K562 (cell line): ENCODE measurements around the gene MAGI1. TPM values are rescaled to one million over a fixed set of nuclear protein-coding genes. Genes with fewer than 3 reads are reported as not detected.

ENCODE experiments used
- ATAC-seq: fragments of 200-7000 bp; cut with Tn5 transposase; 3 replicates; pipeline ENCODE4 v1.9.1; 2020; ENCODE audit warnings: moderate library complexity
- BruUV-seq: library from RNA; stranded (reverse); fragments of 400-500 nt; replicated peaks from 2 replicates; lab custom pipeline; 2021; lab: Mats Ljungman, UMichigan
- CTCF ChIA-PET: fragments of 300-600 bp; formaldehyde crosslinking; extraction: SDS; loops from one replicate; lab custom pipeline; 2021; ENCODE audit warnings: low intra/inter-chr PET ratio; lab: Yijun Ruan, JAX
- POLR2A ChIA-PET: fragments of 300-600, 350-650 bp; sonication (Branson Sonifier 250); formaldehyde crosslinking; extraction: SDS; loops from one replicate; lab custom pipeline; 2021; ENCODE audit warnings: antibody characterized with exemption, inconsistent platforms; lab: Yijun Ruan, JAX
- DNase-seq, 4 experiments: peaks; one replicate each; pipeline versions ENCODE4 v3.0.0 to v3.0.0-alpha.2; 2011 to 2018; ENCODE audit warnings: low spot score in 3 of 4, mixed read lengths in 3 of 4; ENCODE audit errors: extremely low read depth in 1 of 4
- FAIRE-seq: peaks from 2 replicates; lab custom pipeline; 2011; peaks lifted over from hg19 to GRCh38; lab: Jason Lieb, UNC
- H2AFZ ChIP-seq: 2 replicates; pipeline ENCODE4 v1.6.0; 2011; ENCODE audit warnings: low read depth, low read length, control low read depth, inconsistent platforms
- H3K27ac ChIP-seq: fragments of 200-600 bp; 3 replicates; pipeline ENCODE4 v1.8.0; 2011; ENCODE audit warnings: low read depth, mild to moderate bottlenecking, control low read depth, inconsistent platforms, low read length, moderate library complexity, mixed read lengths; ENCODE audit errors: extremely low read depth
- H3K27me3 ChIP-seq, 2 experiments: fragments of 300-600 bp in 1 of 2; 2 replicates in 1 of 2; 3 replicates in 1 of 2; pipeline versions ENCODE4 v1.6.0 to v1.8.0; 2011; ENCODE audit warnings: inconsistent platforms in 2 of 2, low read length in 2 of 2, mild to moderate bottlenecking in 1 of 2, mixed read lengths in 1 of 2, moderate library complexity in 1 of 2; ENCODE audit not compliant: control insufficient read depth in 2 of 2, insufficient read depth in 2 of 2
- H3K36me3 ChIP-seq: fragments of 300-600 bp; 3 replicates; pipeline ENCODE4 v1.8.0; 2011; ENCODE audit warnings: mild to moderate bottlenecking, low read length, inconsistent platforms; ENCODE audit not compliant: control insufficient read depth, insufficient read depth
- H3K4me1 ChIP-seq, 2 experiments: fragments of 200-600 bp in 1 of 2; replicated peaks in 1 of 2; 2 replicates in 1 of 2; 3 replicates in 1 of 2; pipeline versions ENCODE4 v1.5.1 to v1.8.0; 2011; ENCODE audit warnings: inconsistent platforms in 2 of 2, low read length in 2 of 2, mild to moderate bottlenecking in 1 of 2, mixed read lengths in 1 of 2, moderate library complexity in 1 of 2; ENCODE audit not compliant: control insufficient read depth in 2 of 2, insufficient read depth in 2 of 2
- H3K4me2 ChIP-seq: 2 replicates; pipeline ENCODE4 v1.6.1; 2011; ENCODE audit warnings: low read length, control low read depth, inconsistent platforms, mixed read lengths; ENCODE audit not compliant: insufficient read depth
- H3K4me3 ChIP-seq: fragments of 200-600 bp; sonication (generic), shearing (Covaris generic); 2 replicates; pipeline ENCODE4 v1.5.1; 2016; ENCODE audit warnings: control low read depth, inconsistent platforms
- H3K79me2 ChIP-seq: fragments of 200-600 bp; 3 replicates; pipeline ENCODE4 v1.8.0; 2011; ENCODE audit warnings: low read length, inconsistent platforms; ENCODE audit not compliant: control insufficient read depth, insufficient read depth
- H3K9ac ChIP-seq, 2 experiments: 2 replicates each; pipeline versions ENCODE4 v1.6.0 to v1.6.1; 2011; ENCODE audit warnings: low read depth in 2 of 2, low read length in 2 of 2, control low read depth in 1 of 2, inconsistent platforms in 1 of 2, mild to moderate bottlenecking in 1 of 2, mixed read lengths in 1 of 2; ENCODE audit not compliant: insufficient read depth in 1 of 2
- H3K9me1 ChIP-seq: one replicate; pipeline ENCODE4 v1.6.0; 2011; ENCODE audit warnings: inconsistent platforms, mild to moderate bottlenecking, low read length, moderate library complexity; ENCODE audit not compliant: control insufficient read depth, insufficient read depth
- H3K9me3 ChIP-seq: replicated peaks from 2 replicates; pipeline ENCODE4 v1.5.1; 2011; ENCODE audit warnings: low read depth, low read length, inconsistent platforms; ENCODE audit not compliant: control insufficient read depth, insufficient read depth
- H4K20me1 ChIP-seq: replicated peaks from 2 replicates; pipeline ENCODE4 v1.6.1; 2011; ENCODE audit warnings: low read length, inconsistent platforms, mixed read lengths; ENCODE audit not compliant: control insufficient read depth, insufficient read depth
- CHCHD3 ChIP-seq: fragments of 250-450 bp; sonication (Bioruptor Pico); IDR thresholded peaks from 2 replicates; pipeline ENCODE4 v2.1.2; 2022; ENCODE audit warnings: mild to moderate bottlenecking
- EWSR1 ChIP-seq: fragments of 450-650 bp; IDR thresholded peaks from 2 replicates; pipeline ENCODE4 v1.6.1; 2018; ENCODE audit warnings: borderline replicate concordance, mild to moderate bottlenecking, low read depth, moderate library complexity; ENCODE audit not compliant: partially characterized antibody
- JUNB ChIP-seq: fragments of 450-650 bp; formaldehyde crosslinking; conservative IDR thresholded peaks from 2 replicates; pipeline ENCODE4 v1.4.0; 2020; ENCODE audit warnings: mild to moderate bottlenecking
- NONO ChIP-seq, 2 experiments: fragments of 200-400 bp in 1 of 2; fragments of 450-650 bp in 1 of 2; formaldehyde crosslinking in 1 of 2; IDR thresholded peaks; 2 replicates each; pipeline ENCODE4 v1.6.1; 2017; ENCODE audit warnings: low read depth in 2 of 2, mild to moderate bottlenecking in 2 of 2, moderate library complexity in 2 of 2, low read length in 1 of 2
- SIX5 ChIP-seq, 2 experiments: IDR thresholded peaks; 2 replicates each; pipeline ENCODE4 v1.6.1; 2011; ENCODE audit warnings: low read length in 2 of 2, borderline replicate concordance in 1 of 2, low read depth in 1 of 2, mild to moderate bottlenecking in 1 of 2, moderate library complexity in 1 of 2; ENCODE audit not compliant: insufficient read depth in 1 of 2
- WGBS: fragments of 100-300 bp; shearing (Covaris generic); methylation state at CpG from one replicate; pipeline ENCODE4 v1.1.6; 2016; ENCODE audit warnings: low coverage, mixed read lengths; ENCODE audit not compliant: insufficient coverage; ENCODE audit errors: missing lambda C conversion rate; 5-methylcytosine and 5-hydroxymethylcytosine counted together
- in situ Hi-C: fragments of 300-500 bp; cut with MboI; formaldehyde crosslinking; loops from 4 replicates; pipeline ENCODE4 v1.15.0; 2018; ENCODE audit warnings: inconsistent platforms, mixed read lengths
- intact Hi-C: fragments of 100-400 bp; cut with micrococcal nuclease; formaldehyde crosslinking; loops from 2 replicates; pipeline ENCODE4 v1.14.2; 2022
- polyA plus RNA-seq, 8 experiments: library from polyadenylated mRNA; depleted of rRNA in 4 of 8; stranded (reverse) in 5 of 8; unstranded in 3 of 8; fragments of >200 nt; fragmentation: Nextera tagmentation in 2 of 8; fragmentation: Illumina TruSeq in 1 of 8; extraction: Ambion mirVana in 2 of 8; extraction: Trizol in 1 of 8; gene quantifications; 2 replicates each; pipeline versions ENCODE4 v1.2.1 to v1.2.3, GENCODE V29; 2011 to 2014; ENCODE audit warnings: inconsistent platforms in 1 of 8, missing spikeins in 1 of 8
- total RNA-seq, 7 experiments: library from RNA; depleted of rRNA in 6 of 7; stranded (reverse); fragments of >200 nt in 6 of 7; fragmentation: Illumina TruSeq in 2 of 7; extraction: Trizol in 2 of 7; gene quantifications; 2 replicates each; pipeline versions ENCODE4 v1.2.1 to v1.2.3, GENCODE V29; 2011 to 2021; ENCODE audit warnings: low replicate concordance in 1 of 7
- TF ChIP-seq, protein P1 (sequence below), 2 experiments: fragments of 450-650 bp; IDR thresholded peaks; 2 replicates each; pipeline ENCODE4 v1.6.1; 2016
- TF ChIP-seq, protein P2 (sequence below), 2 experiments: fragments of 450-650 bp; IDR thresholded peaks; 2 replicates each; pipeline ENCODE4 v1.6.1; 2018; ENCODE audit warnings: mild to moderate bottlenecking in 2 of 2, low read depth in 1 of 2; ENCODE audit not compliant: partially characterized antibody in 2 of 2
- TF ChIP-seq, protein P3 (sequence below): fragments of 450-650 bp; IDR thresholded peaks from 2 replicates; pipeline ENCODE4 v1.7.1; 2018; ENCODE audit warnings: mild to moderate bottlenecking, low read depth; ENCODE audit not compliant: partially characterized antibody

MAGI1 gene
- total and polyA plus RNA-seq, 9 of the 15 experiments (the other 6 are each of a cell fraction or from before 2014, with no cell fraction given) = 7.8 to 59.4 (median 43.2) TPM

DNA sequence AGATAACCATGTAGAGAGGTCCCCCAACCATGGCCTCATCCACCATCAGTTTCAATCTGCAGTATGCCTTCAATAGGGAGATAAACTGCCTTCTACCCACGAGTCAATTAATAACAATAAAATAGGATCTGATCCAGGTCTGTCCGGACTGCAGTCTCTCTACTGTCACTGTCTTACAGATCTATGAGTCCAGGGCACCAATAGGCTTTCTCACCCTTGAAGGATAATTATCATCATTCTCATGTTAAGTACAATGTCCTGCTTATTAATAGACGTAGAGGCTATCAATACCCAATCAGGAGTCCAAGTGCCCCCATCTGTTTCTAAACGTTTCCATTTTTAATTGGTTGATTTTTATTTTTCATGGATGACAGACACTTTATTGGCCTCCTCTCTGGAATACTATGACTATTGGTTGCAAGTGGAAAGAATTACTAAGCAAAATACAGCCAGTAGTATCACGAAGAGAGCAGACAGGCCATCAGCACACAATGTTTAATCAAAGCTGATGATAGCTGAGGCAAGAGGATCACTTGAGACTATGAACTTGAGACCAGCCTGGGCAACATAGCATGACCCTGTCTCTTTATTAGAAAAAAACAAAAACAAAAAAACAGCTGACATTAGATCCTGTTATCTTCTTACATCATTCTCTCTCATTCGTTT is 480.7 kb downstream of the MAGI1 start:
- no peak for FAIRE-seq
- Histone ChIP-seq H3K9ac (no peak overlapping the region), H3K27me3 (no peaks in the 10 kb centered on the region), H2AFZ (no peak overlapping the region), H3K79me2 (peaks cover 84% of the 10 kb centered on the region), H3K9me1 (no peaks in the 10 kb centered on the region), H3K4me3 (no peak overlapping the region), H3K9me3 (no peaks in the 10 kb centered on the region), H3K4me2 (no peak overlapping the region), H3K36me3 (no peaks in the 10 kb centered on the region; the same call in 2 of the 3 replicates), H3K4me1 (peaks cover 4 to 17% of the 10 kb centered on the region in 2 experiments; a peak in 2 of 5 replicates), H3K27ac (no peak overlapping the region), H4K20me1 (no peaks in the 10 kb centered on the region)
- BruUV-seq = no TSS peak
- TF ChIP-seq NONO (IDR thresholded peaks at IDR 0.05; ENCODE audit: low read depth in 2 of 2, low read length in 1 of 2) (no peak), SIX5 (IDR thresholded peaks at IDR 0.05; ENCODE audit: borderline replicate concordance in 1 of 2, insufficient read depth in 1 of 2, low read depth in 1 of 2, low read length in 2 of 2) (no peak), CHCHD3 (no peak), EWSR1 (no peak), JUNB (CRISPR knock-in tag) (no peak)
- TF ChIP-seq, protein P1, sequence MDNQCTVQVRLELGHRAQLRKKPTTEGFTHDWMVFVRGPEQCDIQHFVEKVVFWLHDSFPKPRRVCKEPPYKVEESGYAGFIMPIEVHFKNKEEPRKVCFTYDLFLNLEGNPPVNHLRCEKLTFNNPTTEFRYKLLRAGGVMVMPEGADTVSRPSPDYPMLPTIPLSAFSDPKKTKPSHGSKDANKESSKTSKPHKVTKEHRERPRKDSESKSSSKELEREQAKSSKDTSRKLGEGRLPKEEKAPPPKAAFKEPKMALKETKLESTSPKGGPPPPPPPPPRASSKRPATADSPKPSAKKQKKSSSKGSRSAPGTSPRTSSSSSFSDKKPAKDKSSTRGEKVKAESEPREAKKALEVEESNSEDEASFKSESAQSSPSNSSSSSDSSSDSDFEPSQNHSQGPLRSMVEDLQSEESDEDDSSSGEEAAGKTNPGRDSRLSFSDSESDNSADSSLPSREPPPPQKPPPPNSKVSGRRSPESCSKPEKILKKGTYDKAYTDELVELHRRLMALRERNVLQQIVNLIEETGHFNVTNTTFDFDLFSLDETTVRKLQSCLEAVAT (IDR thresholded peaks at IDR 0.05) = no peak
- TF ChIP-seq, protein P2, sequence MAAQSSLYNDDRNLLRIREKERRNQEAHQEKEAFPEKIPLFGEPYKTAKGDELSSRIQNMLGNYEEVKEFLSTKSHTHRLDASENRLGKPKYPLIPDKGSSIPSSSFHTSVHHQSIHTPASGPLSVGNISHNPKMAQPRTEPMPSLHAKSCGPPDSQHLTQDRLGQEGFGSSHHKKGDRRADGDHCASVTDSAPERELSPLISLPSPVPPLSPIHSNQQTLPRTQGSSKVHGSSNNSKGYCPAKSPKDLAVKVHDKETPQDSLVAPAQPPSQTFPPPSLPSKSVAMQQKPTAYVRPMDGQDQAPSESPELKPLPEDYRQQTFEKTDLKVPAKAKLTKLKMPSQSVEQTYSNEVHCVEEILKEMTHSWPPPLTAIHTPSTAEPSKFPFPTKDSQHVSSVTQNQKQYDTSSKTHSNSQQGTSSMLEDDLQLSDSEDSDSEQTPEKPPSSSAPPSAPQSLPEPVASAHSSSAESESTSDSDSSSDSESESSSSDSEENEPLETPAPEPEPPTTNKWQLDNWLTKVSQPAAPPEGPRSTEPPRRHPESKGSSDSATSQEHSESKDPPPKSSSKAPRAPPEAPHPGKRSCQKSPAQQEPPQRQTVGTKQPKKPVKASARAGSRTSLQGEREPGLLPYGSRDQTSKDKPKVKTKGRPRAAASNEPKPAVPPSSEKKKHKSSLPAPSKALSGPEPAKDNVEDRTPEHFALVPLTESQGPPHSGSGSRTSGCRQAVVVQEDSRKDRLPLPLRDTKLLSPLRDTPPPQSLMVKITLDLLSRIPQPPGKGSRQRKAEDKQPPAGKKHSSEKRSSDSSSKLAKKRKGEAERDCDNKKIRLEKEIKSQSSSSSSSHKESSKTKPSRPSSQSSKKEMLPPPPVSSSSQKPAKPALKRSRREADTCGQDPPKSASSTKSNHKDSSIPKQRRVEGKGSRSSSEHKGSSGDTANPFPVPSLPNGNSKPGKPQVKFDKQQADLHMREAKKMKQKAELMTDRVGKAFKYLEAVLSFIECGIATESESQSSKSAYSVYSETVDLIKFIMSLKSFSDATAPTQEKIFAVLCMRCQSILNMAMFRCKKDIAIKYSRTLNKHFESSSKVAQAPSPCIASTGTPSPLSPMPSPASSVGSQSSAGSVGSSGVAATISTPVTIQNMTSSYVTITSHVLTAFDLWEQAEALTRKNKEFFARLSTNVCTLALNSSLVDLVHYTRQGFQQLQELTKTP (IDR thresholded peaks at IDR 0.05; ENCODE audit: low read depth in 1 of 2, partially characterized antibody in 2 of 2) = no peak
- TF ChIP-seq, protein P3, sequence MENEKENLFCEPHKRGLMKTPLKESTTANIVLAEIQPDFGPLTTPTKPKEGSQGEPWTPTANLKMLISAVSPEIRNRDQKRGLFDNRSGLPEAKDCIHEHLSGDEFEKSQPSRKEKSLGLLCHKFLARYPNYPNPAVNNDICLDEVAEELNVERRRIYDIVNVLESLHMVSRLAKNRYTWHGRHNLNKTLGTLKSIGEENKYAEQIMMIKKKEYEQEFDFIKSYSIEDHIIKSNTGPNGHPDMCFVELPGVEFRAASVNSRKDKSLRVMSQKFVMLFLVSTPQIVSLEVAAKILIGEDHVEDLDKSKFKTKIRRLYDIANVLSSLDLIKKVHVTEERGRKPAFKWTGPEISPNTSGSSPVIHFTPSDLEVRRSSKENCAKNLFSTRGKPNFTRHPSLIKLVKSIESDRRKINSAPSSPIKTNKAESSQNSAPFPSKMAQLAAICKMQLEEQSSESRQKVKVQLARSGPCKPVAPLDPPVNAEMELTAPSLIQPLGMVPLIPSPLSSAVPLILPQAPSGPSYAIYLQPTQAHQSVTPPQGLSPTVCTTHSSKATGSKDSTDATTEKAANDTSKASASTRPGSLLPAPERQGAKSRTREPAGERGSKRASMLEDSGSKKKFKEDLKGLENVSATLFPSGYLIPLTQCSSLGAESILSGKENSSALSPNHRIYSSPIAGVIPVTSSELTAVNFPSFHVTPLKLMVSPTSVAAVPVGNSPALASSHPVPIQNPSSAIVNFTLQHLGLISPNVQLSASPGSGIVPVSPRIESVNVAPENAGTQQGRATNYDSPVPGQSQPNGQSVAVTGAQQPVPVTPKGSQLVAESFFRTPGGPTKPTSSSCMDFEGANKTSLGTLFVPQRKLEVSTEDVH = no peak
- ChIA-PET CTCF (no interaction called here), POLR2A (interaction anchor here (0.9 kb wide), 1 partner anchor 9 kb away, joined by 3 read pairs; no protein-coding TSS in a partner anchor)
- 54% methylated on average over 5 of the region's 6 CpGs for WGBS
- ATAC-seq = no peak
- DNase-seq = no peak
- in situ Hi-C loops = no loop called here
- intact Hi-C loops = loop anchor here (10.0 kb wide), 1 partner anchor 103 kb away; no protein-coding TSS in a partner anchor
